ENCODE results near the gene DYNC2LI1.

Gene DYNC2LI1

DNA sequence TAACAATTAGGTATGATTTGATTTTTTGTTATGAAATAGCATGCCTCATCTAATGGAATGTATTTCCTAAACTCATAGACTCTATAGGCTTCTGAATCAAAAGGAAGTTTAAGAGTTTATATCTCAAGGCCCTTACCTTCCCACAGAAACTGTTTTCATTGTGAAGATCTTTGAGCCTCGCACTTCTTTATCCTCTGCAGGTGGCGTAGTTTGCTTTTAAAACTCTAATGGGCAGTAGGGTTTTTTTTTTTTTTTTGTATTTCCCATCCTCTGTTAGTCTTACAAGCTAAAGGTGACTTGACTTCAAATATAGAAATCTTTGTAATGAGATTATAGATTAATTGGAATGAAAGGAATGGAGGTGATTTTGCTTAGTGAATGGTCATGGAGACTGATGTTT is 28.3 kb downstream of the DYNC2LI1 start:
- H3K4me1 ChIP-seq (ENCODE audit: control insufficient read depth, insufficient read depth, low read length): 0 out of 2 replicates have a peak, but pooled peaks cover 2% of the 10 kb centered on the region
- no peak overlapping the region for H3K4me3 ChIP-seq (ENCODE audit: low read depth, low read length)
- H3K36me3 ChIP-seq (ENCODE audit: control insufficient read depth in 2 of 2, insufficient read depth in 1 of 2, low read length in 2 of 2): peaks cover 10 to 11% of the 10 kb centered on the region in 2 experiments; a peak in 2 of 3 replicates
- H3K27ac ChIP-seq (ENCODE audit: extremely low read depth, low read depth, low read length): no peak overlapping the region
- CTCF ChIA-PET: interaction anchor here (0.6 kb wide), 1 partner anchor 13 kb away, joined by 4 read pairs; no protein-coding TSS in a partner anchor
- no peak for TF ChIP-seq ZNF114 (tag by site-specific recombination; IDR thresholded peaks at IDR 0.05)
- TF ChIP-seq PRDM10 (tag by site-specific recombination; IDR thresholded peaks at IDR 0.05): no peak
- no peak for TF ChIP-seq MYNN (tag by site-specific recombination; IDR thresholded peaks at IDR 0.05; ENCODE audit: borderline replicate concordance)
- no peak for TF ChIP-seq ZNF423 (tag by site-specific recombination; IDR thresholded peaks at IDR 0.05)
- no peak for TF ChIP-seq YY1 (tag by site-specific recombination; IDR thresholded peaks at IDR 0.05)
- no peak for TF ChIP-seq ZNF292 (tag by site-specific recombination; IDR thresholded peaks at IDR 0.05; ENCODE audit: borderline replicate concordance, low read depth)
- TF ChIP-seq ZNF776 (tag by site-specific recombination; IDR thresholded peaks at IDR 0.05; ENCODE audit: borderline replicate concordance): no peak
- no peak for TF ChIP-seq ZNF76 (tag by site-specific recombination; IDR thresholded peaks at IDR 0.05; ENCODE audit: borderline replicate concordance, low read depth)
- TF ChIP-seq ZNF529 (tag by site-specific recombination; IDR thresholded peaks at IDR 0.05; ENCODE audit: insufficient replicate concordance): no peak
- no peak for TF ChIP-seq ZNF677 (tag by site-specific recombination; IDR thresholded peaks at IDR 0.05)
- TF ChIP-seq, protein P1, sequence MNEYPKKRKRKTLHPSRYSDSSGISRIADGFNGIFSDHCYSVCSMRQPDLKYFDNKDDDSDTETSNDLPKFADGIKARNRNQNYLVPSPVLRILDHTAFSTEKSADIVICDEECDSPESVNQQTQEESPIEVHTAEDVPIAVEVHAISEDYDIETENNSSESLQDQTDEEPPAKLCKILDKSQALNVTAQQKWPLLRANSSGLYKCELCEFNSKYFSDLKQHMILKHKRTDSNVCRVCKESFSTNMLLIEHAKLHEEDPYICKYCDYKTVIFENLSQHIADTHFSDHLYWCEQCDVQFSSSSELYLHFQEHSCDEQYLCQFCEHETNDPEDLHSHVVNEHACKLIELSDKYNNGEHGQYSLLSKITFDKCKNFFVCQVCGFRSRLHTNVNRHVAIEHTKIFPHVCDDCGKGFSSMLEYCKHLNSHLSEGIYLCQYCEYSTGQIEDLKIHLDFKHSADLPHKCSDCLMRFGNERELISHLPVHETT (tag by site-specific recombination; IDR thresholded peaks at IDR 0.05): no peak
- TF ChIP-seq ZNF596 (tag by site-specific recombination; IDR thresholded peaks at IDR 0.05): no peak
- no peak for TF ChIP-seq ZSCAN16 (tag by site-specific recombination; IDR thresholded peaks at IDR 0.05)
- TF ChIP-seq ZNF561 (tag by site-specific recombination; IDR thresholded peaks at IDR 0.05; ENCODE audit: borderline replicate concordance): no peak
- TF ChIP-seq ZBTB7A (tag by site-specific recombination; IDR thresholded peaks at IDR 0.05; ENCODE audit: low read depth): no peak
- TF ChIP-seq ZNF214 (tag by site-specific recombination; IDR thresholded peaks at IDR 0.05; ENCODE audit: borderline replicate concordance): no peak
- no peak for TF ChIP-seq PATZ1 (tag by site-specific recombination; IDR thresholded peaks at IDR 0.05)
- no peak for TF ChIP-seq ZSCAN4 (tag by site-specific recombination; IDR thresholded peaks at IDR 0.05)
- TF ChIP-seq SP2 (tag by site-specific recombination; IDR thresholded peaks at IDR 0.05): no peak
- no peaks in the 10 kb centered on the region for H3K9me3 ChIP-seq (ENCODE audit: control insufficient read depth, insufficient read depth, low read depth, low read length)
- POLR2A ChIA-PET: no interaction called here

Data from HEK293 (cell line).